GM12878 (cell line): Measurements from ENCODE around the gene CSRP2. TPM values are rescaled to one million over a fixed set of nuclear protein-coding genes. Genes with fewer than 3 reads are reported as not detected.

Source experiments
- ATAC-seq: fragments of 200-7000 bp; cut with Tn5 transposase; 3 replicates; pipeline ENCODE4 v1.9.1; 2020; ENCODE audit warnings: mild to moderate bottlenecking, moderate library complexity
- BruUV-seq: library from RNA; stranded (reverse); fragments of 400-500 nt; replicated peaks from 2 replicates; lab custom pipeline; 2021; lab: Mats Ljungman, UMichigan
- CTCF ChIA-PET: fragments of 300-600 bp; sonication (Branson Sonifier 250); formaldehyde crosslinking; extraction: SDS; loops from one replicate; lab custom pipeline; 2021; ENCODE audit warnings: inconsistent platforms; lab: Yijun Ruan, JAX
- POLR2A ChIA-PET: fragments of 350-600 bp; formaldehyde crosslinking; extraction: SDS; loops from one replicate; lab custom pipeline; 2021; ENCODE audit warnings: inconsistent platforms; lab: Charles Lee
- RAD21 ChIA-PET: fragments of 300-600 bp; sonication (Branson Sonifier 250); formaldehyde crosslinking; loops from one replicate; lab custom pipeline; 2023; ENCODE audit warnings: antibody characterized with exemption; ENCODE audit not compliant: unreplicated experiment; lab: Charles Lee
- SMC1A ChIA-PET: fragments of 300-600 bp; sonication (Branson Sonifier 250); formaldehyde crosslinking; loops from one replicate; lab custom pipeline; 2023; ENCODE audit not compliant: unreplicated experiment, uncharacterized antibody; lab: Charles Lee
- DNase-seq: peaks from one replicate; pipeline ENCODE4 v3.0.0-alpha.2; 2011; ENCODE audit warnings: low read depth, low spot score
- FAIRE-seq: peaks from 3 replicates; lab custom pipeline; 2011; peaks lifted over from hg19 to GRCh38; lab: Jason Lieb, UNC
- H2AFZ ChIP-seq: 2 replicates; pipeline ENCODE4 v1.6.0; 2011; ENCODE audit warnings: low read depth, low read length, control low read depth; ENCODE audit not compliant: control insufficient read depth
- H3K27ac ChIP-seq: 2 replicates; pipeline ENCODE4 v1.5.1; 2011; ENCODE audit warnings: control low read depth; ENCODE audit not compliant: control insufficient read depth, insufficient read depth
- H3K27me3 ChIP-seq, 2 experiments: replicated peaks in 1 of 2; 2 replicates each; pipeline versions ENCODE4 v1.6.0 to v1.6.1; 2011; ENCODE audit warnings: low read length in 1 of 2; ENCODE audit not compliant: control insufficient read depth in 2 of 2, insufficient read depth in 2 of 2
- H3K36me3 ChIP-seq, 2 experiments: 2 replicates each; pipeline ENCODE4 v1.5.1; 2011; ENCODE audit warnings: low read length in 1 of 2; ENCODE audit not compliant: control insufficient read depth in 2 of 2, insufficient read depth in 2 of 2
- H3K4me1 ChIP-seq: 2 replicates; pipeline ENCODE4 v1.6.1; 2011; ENCODE audit warnings: mild to moderate bottlenecking, low read length, moderate library complexity, mixed read lengths; ENCODE audit not compliant: control insufficient read depth, insufficient read depth
- H3K4me2 ChIP-seq: 2 replicates; pipeline ENCODE4 v1.6.0; 2011; ENCODE audit warnings: control low read depth; ENCODE audit not compliant: control insufficient read depth, insufficient read depth
- H3K4me3 ChIP-seq: fragments of 200-600 bp; sonication (generic); 2 replicates; pipeline ENCODE4 v1.5.1; 2016
- H3K79me2 ChIP-seq: 2 replicates; pipeline ENCODE4 v1.6.0; 2011; ENCODE audit warnings: low read length; ENCODE audit not compliant: control insufficient read depth, insufficient read depth
- H3K9ac ChIP-seq: 2 replicates; pipeline ENCODE4 v1.8.0; 2011; ENCODE audit warnings: low read length, control low read depth, mixed read lengths; ENCODE audit not compliant: control insufficient read depth, insufficient read depth
- H3K9me3 ChIP-seq: replicated peaks from 3 replicates; pipeline ENCODE4 v1.5.1; 2011; ENCODE audit warnings: mild to moderate bottlenecking, low read length; ENCODE audit not compliant: control insufficient read depth, insufficient read depth
- H4K20me1 ChIP-seq: 2 replicates; pipeline ENCODE4 v1.6.0; 2011; ENCODE audit not compliant: control insufficient read depth, insufficient read depth
- BCLAF1 ChIP-seq: fragments of 450-650 bp; IDR thresholded peaks from 2 replicates; pipeline ENCODE4 v1.6.1; 2017; ENCODE audit warnings: antibody characterized with exemption, mild to moderate bottlenecking, moderate library complexity
- FOXK2 ChIP-seq: fragments of 450-650 bp; IDR thresholded peaks from 2 replicates; pipeline ENCODE4 v1.6.1; 2017; ENCODE audit warnings: mild to moderate bottlenecking, moderate library complexity
- IKZF1 ChIP-seq: fragments of 450-650 bp; conservative IDR thresholded peaks from 2 replicates; pipeline ENCODE4 v1.6.1; 2017; ENCODE audit warnings: antibody characterized with exemption, mild to moderate bottlenecking
- IRF3 ChIP-seq: fragments of 450-650 bp; IDR thresholded peaks from 2 replicates; pipeline ENCODE4 v1.6.1; 2014; ENCODE audit warnings: mild to moderate bottlenecking
- MTA2 ChIP-seq: fragments of 450-650 bp; IDR thresholded peaks from 2 replicates; pipeline ENCODE4 v1.6.1; 2016; ENCODE audit warnings: low read depth, mild to moderate bottlenecking, moderate library complexity
- MXI1 ChIP-seq: fragments of 150-350 bp; IDR thresholded peaks from 2 replicates; pipeline ENCODE4 v1.6.1; 2011; ENCODE audit warnings: low read depth, mild to moderate bottlenecking, inconsistent platforms, low read length, improper control_type of control experiment
- MYC ChIP-seq: IDR thresholded peaks from 2 replicates; pipeline ENCODE4 v1.6.1; 2011; ENCODE audit warnings: mild to moderate bottlenecking, low read length, moderate library complexity, inconsistent platforms; ENCODE audit not compliant: insufficient read depth, insufficient replicate concordance, insufficient read length, severe bottlenecking
- RFX5 ChIP-seq: IDR thresholded peaks from 2 replicates; pipeline ENCODE4 v1.6.1; 2011; ENCODE audit warnings: low read depth, low read length, improper control_type of control experiment
- SMAD5 ChIP-seq: IDR thresholded peaks from 2 replicates; pipeline ENCODE4 v1.6.1; 2016; ENCODE audit warnings: antibody characterized with exemption, low read depth
- SUPT20H ChIP-seq: IDR thresholded peaks from 2 replicates; pipeline ENCODE4 v1.6.1; 2011; ENCODE audit warnings: low read depth, mild to moderate bottlenecking, low read length, moderate library complexity, borderline replicate concordance; ENCODE audit not compliant: control insufficient read depth
- ZBTB40 ChIP-seq: fragments of 450-650 bp; IDR thresholded peaks from 2 replicates; pipeline ENCODE4 v1.6.1; 2016; ENCODE audit warnings: mild to moderate bottlenecking, moderate library complexity, borderline replicate concordance
- ZZZ3 ChIP-seq: IDR thresholded peaks from 2 replicates; pipeline ENCODE4 v1.6.1; 2011; ENCODE audit warnings: low read depth; ENCODE audit not compliant: control insufficient read depth, insufficient read length
- WGBS: methylation state at CpG from one replicate; pipeline ENCODE4 v1.1.6; 2016; ENCODE audit warnings: low lambda C conversion rate; ENCODE audit not compliant: insufficient replicate concordance, insufficient coverage; ENCODE audit errors: missing lambda C conversion rate; 5-methylcytosine and 5-hydroxymethylcytosine counted together
- in situ Hi-C: fragments of 300-500 bp; cut with MboI; formaldehyde crosslinking; loops from 9 replicates; pipeline ENCODE4 v1.14.3; 2018; ENCODE audit warnings: mixed read lengths
- intact Hi-C: fragments of 100-400 bp; cut with micrococcal nuclease; formaldehyde crosslinking; loops from one replicate; pipeline ENCODE4 v1.14.2; 2022; ENCODE audit not compliant: unreplicated experiment
- polyA plus RNA-seq, 11 experiments: library from polyadenylated mRNA; depleted of rRNA in 4 of 11; unstranded in 6 of 11; stranded (reverse) in 5 of 11; fragments of >200 nt; fragmentation: Nextera tagmentation in 4 of 11; fragmentation: Illumina TruSeq in 1 of 11; extraction: Ambion mirVana in 4 of 11; extraction: Trizol in 1 of 11; gene quantifications; 1 replicate in 1 of 11; 2 replicates in 10 of 11; pipeline versions ENCODE4 v1.2.1 to v1.2.3, GENCODE V29; 2011 to 2016; ENCODE audit warnings: inconsistent platforms in 2 of 11, missing spikeins in 2 of 11, low read depth in 1 of 11
- total RNA-seq, 4 experiments: library from RNA; depleted of rRNA in 3 of 4; stranded (reverse); fragments of >200 nt in 3 of 4; fragmentation: Illumina TruSeq in 1 of 4; extraction: Trizol in 1 of 4; gene quantifications; 2 replicates each; pipeline versions ENCODE4 v1.2.1 to v1.2.3, GENCODE V29; 2013 to 2021

Gene CSRP2
- total and polyA plus RNA-seq, 10 of the 15 experiments (the other 5 are each of a cell fraction or from before 2014, with no cell fraction given): 0.08 to 1.6 (median 0.52) TPM

- ChIA-PET CTCF (interaction anchor here (0.9 to 1.0 kb wide), 4 partner anchors 11 to 227 kb away, joined by 3 to 6 read pairs (median 3); no protein-coding TSS in a partner anchor), RAD21 (no interaction called here), SMC1A (interaction anchor here (1.0 to 1.4 kb wide), 2 partner anchors 10 to 49 kb away, joined by 3 to 4 read pairs; no protein-coding TSS in a partner anchor), POLR2A (no interaction called here)
- WGBS: 74% methylated on average over 13 of the region's 13 CpGs
- Histone ChIP-seq H3K36me3 (no peaks in the 10 kb centered on the region), H4K20me1 (no peaks in the 10 kb centered on the region), H3K27ac (no peak overlapping the region), H3K9ac (peak overlapping the region; percentile 48; the same call in 1 of the 2 replicates), H3K9me3 (no peaks in the 10 kb centered on the region), H3K27me3 (peaks cover 0 to 7% of the 10 kb centered on the region in 2 experiments; a peak in 2 of 4 replicates), H3K79me2 (no peaks in the 10 kb centered on the region), H3K4me2 (peak overlapping the region; percentile 94; the same call in 1 of the 2 replicates), H3K4me3 (peak overlapping the region; percentile 72), H2AFZ (peak overlapping the region; percentile 81), H3K4me1 (peaks cover 3% of the 10 kb centered on the region; the same call in 1 of the 2 replicates)
- BruUV-seq: no TSS peak
- in situ Hi-C loops: no loop called here
- FAIRE-seq: no peak
- no peak for DNase-seq
- intact Hi-C loops: no loop called here
- peak; percentile 20; the same call in 2 of the 3 replicates for ATAC-seq
- no peak for TF ChIP-seq ZBTB40
- TF ChIP-seq MTA2: no peak
- no peak for TF ChIP-seq IKZF1
- no peak for TF ChIP-seq RFX5
- TF ChIP-seq FOXK2: no peak
- TF ChIP-seq MXI1: no peak
- TF ChIP-seq SMAD5: no peak
- TF ChIP-seq MYC: no peak
- no peak for TF ChIP-seq SUPT20H
- no peak for TF ChIP-seq BCLAF1
- no peak for TF ChIP-seq ZZZ3
- TF ChIP-seq IRF3: no peak
Observed at GRCh38 chr12:76879710-76880518, 1.1 kb upstream of the CSRP2 start.
